HG03520 (cell line): ENCODE measurements around the gene MIF.
"Not testable (repeated sequence)": the region's sequence is repeated elsewhere in the genome, so short reads cannot be mapped to it uniquely, and the experiment has no call there.

Experiments used
- ATAC-seq: cut with Tn5 transposase; IDR thresholded peaks from one replicate; pipeline ENCODE4 v1.9.1; 2021; ENCODE audit warnings: mild to moderate bottlenecking, moderate library complexity; ENCODE audit not compliant: unreplicated experiment

Gene MIF

DNA sequence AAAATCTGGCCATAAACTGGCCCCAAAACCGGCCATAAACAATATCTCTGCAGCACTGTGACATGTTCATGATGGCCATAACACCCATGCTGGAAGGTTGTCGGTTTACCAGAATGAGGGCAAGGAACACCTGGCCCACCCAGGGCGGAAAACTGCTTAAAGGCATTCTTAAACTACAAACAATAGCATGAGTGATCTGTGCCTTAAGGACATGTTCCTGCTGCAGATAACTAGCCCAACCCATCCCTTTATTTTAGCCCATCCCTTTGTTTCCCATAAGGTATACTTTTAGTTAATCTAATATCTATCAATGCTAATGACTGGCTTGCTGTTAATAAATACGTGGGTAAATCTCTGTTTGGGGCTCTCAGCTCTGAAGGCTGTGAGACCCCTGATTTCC is 6.0 kb downstream of the MIF start:
- ATAC-seq: not testable (repeated sequence)

- ATAC-seq: no peak
These were observed 7.4 kb downstream of the MIF start for GRCh38 chr22:23901600-23901999.

- ATAC-seq: no peak
These were observed 9.3 kb downstream of the MIF start for GRCh38 chr22:23903328-23903971.

GRCh38 chr22:23904573-23905254 is 10.5 kb downstream of the MIF start:
- ATAC-seq: no peak

DNA sequence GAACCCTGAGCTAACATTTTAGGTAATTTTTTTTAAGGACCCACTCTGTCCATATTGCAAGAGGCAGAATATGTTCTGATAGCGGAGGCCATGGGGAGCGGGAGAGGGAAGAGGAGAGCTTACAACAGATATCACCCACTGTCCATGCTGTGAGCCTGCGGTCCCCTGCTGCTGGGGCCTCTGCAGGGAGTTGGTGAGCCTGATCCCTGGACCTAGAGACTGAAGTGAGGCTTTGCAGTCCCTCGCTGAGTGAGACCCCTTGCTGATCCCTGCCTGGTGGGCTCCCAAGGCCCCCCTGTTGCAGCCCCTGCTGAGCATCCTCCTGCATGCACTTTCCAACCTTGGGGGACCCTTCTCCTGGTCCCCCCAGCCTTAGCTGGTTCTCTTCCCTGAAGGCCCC is 12.5 kb downstream of the MIF start:
- ATAC-seq: no peak

DNA sequence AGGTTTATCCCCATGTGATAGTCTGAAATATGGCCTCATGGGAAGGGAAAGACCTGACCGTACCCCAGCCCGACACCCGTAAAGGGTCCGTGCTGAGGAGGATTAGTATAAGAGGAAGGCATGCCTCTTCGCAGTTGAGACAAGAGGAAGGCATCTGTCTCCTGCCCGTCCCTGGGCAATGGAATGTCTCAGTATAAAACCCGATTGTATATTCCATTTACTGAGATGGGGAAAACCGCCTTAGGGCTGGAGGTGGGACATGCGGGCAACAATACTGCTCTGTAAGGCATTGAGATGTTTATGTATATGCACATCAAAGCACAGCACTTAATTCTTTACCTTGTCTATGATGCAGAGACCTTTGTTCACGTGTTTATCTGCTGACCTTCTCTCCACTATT is 13.2 kb downstream of the MIF start:
- ATAC-seq: not testable (repeated sequence)

- no peak for ATAC-seq
These were observed 14.5 kb downstream of the MIF start for GRCh38 chr22:23908587-23909205.

- no peak for ATAC-seq
These were observed 15.2 kb downstream of the MIF start for GRCh38 chr22:23909296-23909898.

- no peak for ATAC-seq
These were observed 16.5 kb downstream of the MIF start for GRCh38 chr22:23910496-23911190.

- no peak for ATAC-seq
These were observed 17.3 kb downstream of the MIF start for GRCh38 chr22:23911318-23911980.

DNA sequence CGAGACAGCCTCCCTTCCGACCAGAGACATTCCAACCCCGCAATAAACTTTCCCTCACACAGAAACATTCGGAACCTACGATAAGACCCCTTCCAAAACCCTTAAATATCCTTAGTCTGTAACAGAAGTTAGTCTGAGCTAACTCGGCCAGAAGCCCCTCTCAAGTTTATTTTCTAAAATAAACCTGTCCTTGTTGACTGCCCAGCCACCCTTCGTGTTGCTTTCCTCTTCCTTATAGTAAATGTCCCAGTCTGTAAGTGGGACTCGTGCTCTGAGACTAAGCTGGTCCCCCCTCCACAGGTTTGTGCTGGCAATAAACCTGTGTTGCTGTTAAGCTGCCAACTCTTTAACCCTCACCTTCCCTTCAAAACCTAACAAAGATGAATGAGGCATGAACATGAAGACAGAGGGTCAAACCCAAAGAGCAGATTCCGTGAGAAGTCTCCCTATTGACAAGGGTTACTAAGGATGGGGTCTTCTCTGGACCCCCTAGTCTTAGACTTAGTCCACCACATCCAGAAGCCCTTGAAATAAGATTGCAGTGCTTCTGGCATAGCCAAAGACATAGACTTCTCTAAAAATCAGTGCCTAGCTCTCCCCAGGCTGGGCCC is 18.2 kb downstream of the MIF start:
- ATAC-seq: no peak

DNA sequence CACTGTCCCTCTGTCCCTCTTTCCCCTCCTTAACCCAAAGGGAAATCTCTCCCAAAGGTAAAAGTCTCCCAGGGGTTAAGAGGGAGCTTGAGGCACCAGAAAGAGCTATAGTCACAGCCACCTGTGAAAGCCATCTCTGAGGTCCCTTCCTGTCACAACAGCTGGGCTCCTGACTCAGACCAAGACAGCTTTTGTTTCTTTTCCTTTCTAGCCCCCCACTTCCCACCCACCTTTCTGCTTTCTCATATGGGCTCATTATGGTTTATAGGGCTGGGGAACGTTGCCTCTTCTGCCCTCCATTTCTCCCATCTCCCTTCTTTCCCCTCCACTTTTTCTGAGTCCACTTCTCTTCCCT is 19.1 kb downstream of the MIF start:
- ATAC-seq: no peak

GRCh38 chr22:23913661-23914353 is 19.6 kb downstream of the MIF start:
- peak; percentile 86 for ATAC-seq

DNA sequence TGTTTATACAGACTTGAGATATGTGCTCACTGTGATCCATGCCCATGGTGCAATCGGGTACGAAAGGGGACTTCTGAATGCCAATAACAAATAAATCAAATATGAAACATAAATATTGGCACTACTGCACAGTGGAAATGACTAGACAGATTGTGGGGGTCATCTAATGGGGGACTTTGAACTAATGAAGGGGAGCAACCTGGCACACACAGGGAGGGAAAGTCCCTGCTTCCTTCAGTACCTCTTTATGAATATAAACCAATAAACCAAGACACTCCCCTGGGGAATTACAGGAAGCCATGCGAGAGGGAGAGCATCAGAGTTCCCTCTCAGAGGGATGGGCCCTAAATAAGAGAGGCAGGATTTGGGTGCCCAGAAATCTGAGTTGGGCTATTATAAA is 21.1 kb downstream of the MIF start:
- ATAC-seq: no peak

DNA sequence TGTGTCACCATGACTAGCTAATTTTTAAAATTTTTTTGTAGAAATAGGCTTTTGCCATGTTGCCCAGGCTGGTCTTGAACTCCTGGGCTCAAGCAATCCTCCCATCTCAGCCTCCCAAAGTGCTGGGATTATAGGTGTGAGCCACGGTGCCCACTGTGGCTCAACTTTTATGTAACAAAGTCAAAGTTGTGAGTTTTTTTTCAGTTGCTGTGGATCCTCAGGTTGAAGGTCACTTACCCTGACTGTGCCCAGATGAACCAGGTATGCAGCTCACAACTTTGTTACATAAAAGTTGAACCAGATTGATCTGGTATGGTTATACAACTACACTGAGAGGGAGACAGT is 26.1 kb downstream of the MIF start:
- ATAC-seq: not testable (repeated sequence)

- not testable (repeated sequence) for ATAC-seq
These were observed 27.5 kb downstream of the MIF start for GRCh38 chr22:23921586-23922201.

DNA sequence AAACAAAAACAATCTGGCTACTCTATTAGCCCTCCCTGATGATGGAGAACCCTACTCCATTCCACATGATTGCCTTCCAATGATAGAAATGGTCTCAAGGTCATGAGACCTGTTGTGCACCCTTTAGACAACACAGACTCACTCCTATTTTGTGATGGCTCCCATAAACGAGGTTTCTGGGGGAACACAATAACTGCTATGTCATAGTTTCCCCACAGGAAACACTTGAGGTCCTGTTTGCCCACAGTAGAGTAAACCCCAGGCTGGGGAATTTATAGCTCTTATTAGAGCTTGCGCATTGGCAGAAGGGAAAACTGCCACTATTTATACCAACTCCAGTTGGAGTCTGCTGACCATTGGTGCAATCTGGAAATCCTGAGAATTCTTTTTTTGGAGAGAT is 28.7 kb downstream of the MIF start:
- ATAC-seq: no peak

GRCh38 chr22:23925020-23925606 is 30.9 kb downstream of the MIF start:
- no peak for ATAC-seq

DNA sequence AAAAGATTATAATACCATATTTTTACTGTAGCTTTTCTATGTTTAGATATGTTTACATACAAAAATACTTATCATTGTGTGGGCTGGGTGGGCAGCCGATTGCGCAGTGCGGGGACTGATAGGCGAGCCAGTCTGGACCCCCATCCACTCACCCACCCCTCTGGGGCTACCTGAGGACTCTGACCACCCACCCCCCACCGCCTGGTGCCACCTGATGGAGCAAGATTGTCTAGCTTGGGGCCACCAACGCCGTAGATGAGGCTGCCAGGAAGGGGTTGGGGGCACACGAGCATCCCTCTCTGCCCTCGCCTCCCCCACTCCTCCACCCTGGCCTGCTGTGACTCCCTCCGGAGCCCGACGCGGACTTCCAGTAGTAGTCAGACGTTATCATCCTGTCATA is 32.4 kb downstream of the MIF start:
- no peak for ATAC-seq
